Urothelium cell line (cell line): ENCODE measurements around the gene PSMB8.
"Not testable (repeated sequence)": the region's sequence is repeated elsewhere in the genome, so short reads cannot be mapped to it uniquely, and the experiment has no call there.

Source experiments
- DNase-seq: peaks from one replicate; pipeline ENCODE4 v3.0.0; 2011; ENCODE audit warnings: low spot score, mixed read lengths
- FAIRE-seq: peaks from 2 replicates; lab custom pipeline; 2011; peaks lifted over from hg19 to GRCh38; lab: Jason Lieb, UNC

The PSMB8 gene

DNA sequence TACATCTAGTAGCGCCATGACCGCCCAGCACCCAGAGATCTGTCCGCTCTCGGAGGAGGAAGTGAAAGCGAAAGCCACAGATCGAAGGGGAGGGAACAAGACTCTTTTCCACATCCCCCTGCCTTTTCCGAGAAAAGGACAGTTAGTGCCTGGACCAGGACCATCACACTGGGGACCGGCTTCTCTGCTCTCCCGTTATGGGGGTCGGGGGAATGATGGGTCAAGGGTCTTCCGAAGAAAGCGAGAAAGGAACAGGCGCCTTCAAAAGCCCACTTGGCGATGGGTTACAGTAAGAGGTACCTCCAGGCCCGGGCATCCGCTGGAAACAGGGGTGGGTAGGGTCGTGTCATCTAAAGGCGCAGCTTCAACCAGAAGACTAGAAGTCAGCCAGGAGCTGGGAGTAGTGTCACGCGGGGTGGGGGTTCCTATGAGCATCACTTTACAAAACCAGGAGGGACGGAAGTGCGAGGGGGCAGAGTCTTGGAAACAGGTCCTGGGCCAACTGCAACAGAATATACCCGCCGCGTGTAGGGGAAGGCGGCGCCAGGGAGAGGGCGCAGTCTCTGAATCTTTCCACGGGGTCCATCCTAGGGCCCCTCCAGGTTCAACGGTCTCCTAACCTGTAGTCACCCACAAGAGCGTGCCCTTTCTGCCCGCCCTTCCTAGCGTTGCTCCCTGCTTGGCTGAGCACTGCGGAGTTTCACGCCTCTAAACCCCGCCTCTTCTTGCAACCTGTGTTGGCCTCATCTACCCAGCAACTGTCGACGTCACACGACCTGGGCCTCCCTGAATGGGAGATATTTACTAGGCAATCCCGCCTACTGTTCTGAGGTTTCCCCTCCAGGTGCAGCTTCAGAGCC lies at the start of gene PSMB8:
TSS of gene PSMB8 (minus strand) at position 69 of the 860 bp plus-strand sequence. CDS start at position 18, 51 bp downstream.
- DNase-seq (peak; percentile 95), FAIRE-seq (peak; percentile 69)

DNA sequence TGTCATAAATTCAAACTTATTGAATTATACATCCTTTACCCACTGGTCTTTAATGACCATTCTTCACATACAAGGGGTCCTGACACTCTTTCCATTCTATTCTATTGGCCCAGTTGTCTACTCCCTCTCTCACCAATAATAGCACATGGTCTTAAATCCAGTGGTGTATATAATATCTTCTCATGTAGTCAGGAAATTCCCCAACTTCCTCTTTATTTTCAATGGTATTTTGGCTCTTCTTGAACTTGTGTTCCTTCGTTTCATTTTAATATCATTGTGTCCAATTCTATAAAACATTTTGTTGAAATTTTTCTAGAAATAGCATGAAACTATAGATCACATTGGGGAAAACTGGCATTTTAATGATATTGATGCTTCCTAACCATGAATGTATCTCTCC lies 47.0 kb upstream of the PSMB8 start:
- FAIRE-seq (no peak), DNase-seq (no peak)

DNA sequence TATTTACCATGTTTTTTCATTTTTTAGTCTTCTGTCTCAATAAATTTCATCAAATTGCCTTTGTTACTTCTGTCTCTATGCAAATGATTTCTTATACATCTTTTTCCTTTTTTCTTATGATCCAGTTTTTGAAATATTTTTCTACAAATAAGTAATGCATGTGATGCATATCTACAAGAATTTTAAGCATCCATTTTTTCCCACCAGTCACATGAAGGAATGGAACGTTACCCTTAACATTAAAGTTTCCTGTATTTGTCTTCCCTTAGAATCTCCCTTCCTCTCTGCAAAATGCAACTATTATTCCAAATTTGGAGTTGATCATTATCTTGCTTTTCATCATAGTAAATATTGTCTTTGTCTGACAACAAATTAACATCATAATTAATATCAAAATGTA lies 45.7 kb upstream of the PSMB8 start:
- FAIRE-seq = no peak
- DNase-seq = no peak

DNA sequence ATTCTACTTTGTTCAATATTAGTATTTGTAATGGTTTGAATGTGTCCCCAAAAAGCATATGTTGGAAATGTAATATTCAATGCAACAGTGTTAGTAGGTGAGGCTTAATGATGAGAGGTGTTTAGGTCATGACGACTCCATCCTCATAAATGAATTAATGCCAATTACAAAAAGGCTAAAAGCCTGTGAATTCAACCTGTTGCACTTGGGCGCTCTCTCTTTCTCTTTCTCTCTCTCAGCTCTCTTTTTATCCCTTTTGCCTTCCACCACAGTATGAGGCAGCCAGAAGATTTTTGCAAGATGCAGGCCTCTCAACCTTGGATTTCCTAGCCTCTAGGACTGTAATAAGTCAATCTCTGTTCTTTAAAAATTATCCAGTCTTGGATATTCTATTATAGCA lies 44.7 kb upstream of the PSMB8 start:
- no peak for FAIRE-seq
- DNase-seq = no peak

DNA sequence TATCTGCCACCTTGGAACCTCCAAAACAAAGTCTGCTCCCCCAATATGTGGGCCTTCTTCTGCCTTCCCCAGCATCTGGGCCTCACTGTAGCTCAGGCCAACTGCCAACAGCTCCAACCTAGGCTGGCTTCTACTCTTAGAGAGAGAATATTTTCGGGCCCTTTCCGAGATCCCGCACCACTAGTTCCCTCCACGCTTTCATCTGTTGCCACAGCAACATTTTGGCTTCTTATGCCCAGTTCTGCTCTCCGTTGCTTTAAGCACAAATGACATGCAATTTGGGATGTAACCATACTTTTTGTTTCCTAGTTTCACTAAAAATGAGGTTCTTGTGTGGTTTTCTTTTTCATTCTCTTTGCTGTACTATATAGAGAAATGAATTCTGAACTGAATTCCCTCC lies 43.8 kb upstream of the PSMB8 start:
- DNase-seq (no peak), FAIRE-seq (no peak)

DNA sequence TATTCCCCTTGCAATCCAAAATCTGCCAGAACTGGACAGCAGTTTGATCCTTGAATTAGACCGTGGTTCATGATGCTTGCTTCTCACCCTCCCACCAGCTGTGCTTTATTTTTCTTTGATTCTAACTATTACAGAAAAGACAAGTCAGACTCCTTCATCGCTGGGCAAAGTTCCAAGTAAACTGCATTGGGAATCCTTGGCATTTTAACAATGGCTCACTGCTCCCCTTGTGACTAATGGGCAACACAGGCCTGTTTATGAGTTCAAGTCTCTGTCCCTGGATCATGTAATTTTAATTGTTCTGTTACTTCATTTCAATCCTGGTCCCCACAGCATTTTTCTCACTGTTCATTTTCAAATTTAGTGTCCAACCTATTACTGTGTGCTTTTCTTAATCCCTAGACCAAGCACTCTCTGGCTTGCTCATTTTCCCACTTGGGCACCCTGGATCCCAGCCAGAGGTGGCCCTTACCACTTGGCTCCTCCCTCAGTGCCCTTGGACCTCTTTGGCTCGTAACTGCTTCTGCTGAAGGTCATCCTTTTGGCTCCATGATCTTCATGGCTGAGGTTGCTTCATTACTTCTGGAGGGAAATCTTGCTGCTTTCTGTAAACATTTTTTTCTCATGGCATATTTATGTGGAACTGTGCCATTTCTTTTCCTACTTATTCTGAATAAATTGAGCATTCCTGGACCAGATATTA lies 43.0 kb upstream of the PSMB8 start:
- no peak for FAIRE-seq
- peak; percentile 45 for DNase-seq

DNA sequence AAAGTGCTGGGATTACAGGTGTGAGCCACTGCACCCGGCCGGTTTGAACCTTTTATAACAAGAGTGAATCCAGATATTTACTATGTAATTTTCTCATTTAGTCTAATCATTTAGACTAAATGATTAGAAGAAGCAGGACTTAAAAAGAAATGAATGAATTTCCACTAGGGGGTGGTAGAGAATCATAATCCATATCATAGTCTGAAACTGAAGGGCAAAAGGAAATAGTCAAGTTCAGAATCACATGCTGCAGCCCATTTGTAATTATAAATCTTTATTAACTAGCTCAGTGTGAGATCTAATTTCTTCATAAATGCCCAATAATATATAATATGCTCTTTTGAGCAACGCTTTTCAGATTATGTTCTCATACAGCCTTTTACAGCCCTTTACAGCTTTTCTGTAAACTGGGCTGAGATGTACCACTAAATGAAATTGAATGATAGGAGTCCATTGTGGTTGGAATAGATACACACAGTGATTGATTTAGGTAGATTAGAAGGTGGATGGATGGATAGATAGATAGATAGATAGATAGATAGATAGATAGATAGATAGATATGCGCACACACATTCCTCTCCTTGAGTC lies 41.9 kb upstream of the PSMB8 start:
- no peak for FAIRE-seq

DNA sequence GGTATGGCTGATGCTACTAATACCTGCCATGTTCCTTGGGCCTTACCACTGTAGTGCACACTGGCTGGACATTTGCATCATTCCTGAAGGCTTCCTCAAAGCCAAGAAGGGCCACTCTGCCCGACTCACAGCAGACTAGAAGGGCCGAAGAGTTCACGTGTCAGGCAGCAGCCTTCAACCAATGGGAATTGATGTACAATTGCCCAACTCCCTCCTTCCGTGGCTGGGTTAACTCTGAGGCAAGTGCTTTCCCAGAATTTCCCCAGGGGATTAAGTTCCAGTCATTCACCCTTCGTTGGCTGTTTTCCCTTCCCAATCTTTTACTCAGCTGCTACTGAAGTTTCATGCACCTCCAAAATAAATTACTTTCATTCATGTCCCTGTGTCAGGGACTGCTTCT lies 39.9 kb upstream of the PSMB8 start:
- DNase-seq (no peak), FAIRE-seq (no peak)

More for the DNA sequence above, 41.9 kb upstream of the PSMB8 start:
- DNase-seq = peak; percentile 34

DNA sequence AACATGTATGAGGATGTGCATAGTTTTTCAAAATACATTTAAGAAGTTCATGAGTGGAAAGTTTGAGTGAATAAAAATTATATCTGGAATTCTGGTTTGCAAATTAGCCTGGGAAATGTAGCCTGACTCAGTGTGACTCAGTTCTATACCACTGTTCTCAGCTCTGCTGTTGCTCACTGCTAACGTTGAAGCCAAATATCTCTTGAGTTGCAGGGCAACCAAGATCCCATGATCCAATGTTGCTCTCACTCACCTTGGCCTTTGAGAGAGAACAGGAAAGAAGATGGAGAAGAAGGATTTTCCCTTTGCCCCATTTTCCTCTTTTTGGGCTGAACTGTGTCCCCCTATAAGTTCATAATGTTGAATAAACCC lies 39.0 kb upstream of the PSMB8 start:
- FAIRE-seq = no peak
- no peak for DNase-seq

DNA sequence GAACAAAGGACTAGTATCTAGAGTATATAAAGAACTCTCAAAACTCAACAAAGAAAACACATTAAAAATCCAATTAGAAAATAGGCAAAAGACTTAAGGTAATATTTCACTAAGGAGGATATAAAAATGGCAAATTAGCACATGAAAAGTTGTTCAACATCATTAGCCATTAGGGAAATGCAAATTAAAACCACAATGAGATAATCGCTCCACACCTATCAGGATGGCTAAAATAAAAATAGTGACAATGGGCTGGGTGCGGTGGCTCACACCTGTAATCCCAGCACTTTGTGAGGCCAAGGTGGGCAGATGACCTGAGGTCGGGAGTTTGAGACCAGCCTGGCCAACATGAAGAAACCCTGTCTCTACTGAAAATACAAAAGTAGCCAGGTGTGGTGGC lies 37.1 kb upstream of the PSMB8 start:
- not testable (repeated sequence) for DNase-seq, FAIRE-seq

DNA sequence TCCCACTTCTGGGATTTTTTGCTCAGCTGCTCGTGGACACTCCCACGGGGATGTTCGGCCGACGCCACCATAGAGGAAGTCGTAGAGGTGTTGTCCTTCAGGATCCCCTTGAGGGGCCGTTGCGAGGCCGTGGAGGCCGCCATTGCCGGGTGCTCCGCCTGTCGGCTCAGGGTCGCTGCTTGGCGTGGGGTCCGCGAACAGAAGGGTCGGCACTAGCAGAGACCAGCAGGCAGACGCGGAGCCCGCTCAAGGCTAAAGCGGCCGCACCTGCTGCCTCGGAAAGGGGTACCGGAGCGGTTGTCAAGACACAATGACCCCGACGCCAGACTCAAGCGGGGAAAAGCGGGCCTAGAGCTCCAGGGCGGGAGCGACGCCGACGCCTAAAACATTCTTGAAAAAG lies 35.8 kb upstream of the PSMB8 start:
- FAIRE-seq (no peak), DNase-seq (no peak)

DNA sequence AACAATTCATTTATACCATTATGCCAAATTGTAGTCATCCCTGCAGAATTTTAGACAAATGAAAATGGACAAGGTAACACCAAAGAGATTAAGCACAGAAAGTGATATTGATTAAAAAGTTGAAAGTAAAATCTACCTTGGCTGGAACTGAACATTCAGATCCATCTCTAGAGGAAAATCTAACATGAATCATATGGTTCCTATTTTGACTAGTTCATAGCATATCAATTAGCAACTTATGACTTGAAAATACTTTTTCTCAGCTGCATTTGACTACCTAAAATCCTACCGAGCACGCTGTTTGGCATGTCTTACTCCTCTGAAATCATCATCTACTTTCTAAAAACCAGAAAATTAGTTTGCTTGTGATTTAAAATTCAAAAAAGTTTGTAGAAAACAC lies 32.8 kb upstream of the PSMB8 start:
- DNase-seq = no peak
- FAIRE-seq = no peak

DNA sequence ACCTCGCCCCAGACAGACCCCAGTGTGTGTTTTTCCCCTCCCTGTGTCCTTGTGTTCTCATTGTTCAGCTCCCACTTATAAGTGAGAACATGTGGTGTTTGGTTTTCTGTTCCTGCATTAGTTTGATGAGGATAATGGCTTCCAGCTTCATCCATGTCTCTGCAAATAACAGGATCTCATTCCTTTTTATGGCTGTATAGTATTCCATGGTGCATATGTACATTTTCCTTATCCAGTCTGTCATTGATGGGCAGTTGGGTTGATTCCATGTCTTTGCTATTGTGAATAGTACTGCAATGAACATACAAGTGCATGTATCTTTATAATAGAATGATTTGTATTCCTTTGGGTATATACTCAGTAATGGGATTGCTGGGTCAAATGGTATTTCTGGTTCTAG lies 30.1 kb upstream of the PSMB8 start:
- not testable (repeated sequence) for DNase-seq, FAIRE-seq

DNA sequence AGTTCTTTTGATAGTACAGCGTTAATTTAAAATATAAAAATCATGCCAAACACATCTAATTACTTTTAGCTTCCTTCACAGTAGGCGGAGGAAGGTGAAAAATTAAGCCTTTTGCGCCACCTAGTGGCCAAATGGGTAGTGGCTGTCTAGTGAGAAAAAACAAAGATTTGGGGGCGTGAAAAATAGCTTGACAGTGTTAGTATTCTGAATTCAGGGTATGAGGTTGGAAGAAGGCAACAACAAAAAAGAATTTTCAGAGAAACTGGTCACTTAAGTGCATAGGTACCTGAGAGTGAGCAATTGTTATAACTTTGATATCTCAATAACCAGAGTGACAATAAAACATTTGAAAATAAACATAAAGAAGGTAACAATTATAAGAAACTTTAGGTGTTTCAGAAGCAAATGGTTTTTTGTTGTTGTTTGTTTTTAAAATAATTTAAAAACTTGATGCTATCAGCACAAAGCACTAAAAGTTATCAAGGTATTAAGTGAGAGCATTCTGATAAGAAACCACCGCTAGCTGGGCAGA lies 24.5 kb upstream of the PSMB8 start:
- peak; percentile 46 for FAIRE-seq
- DNase-seq = peak; percentile 39

DNA sequence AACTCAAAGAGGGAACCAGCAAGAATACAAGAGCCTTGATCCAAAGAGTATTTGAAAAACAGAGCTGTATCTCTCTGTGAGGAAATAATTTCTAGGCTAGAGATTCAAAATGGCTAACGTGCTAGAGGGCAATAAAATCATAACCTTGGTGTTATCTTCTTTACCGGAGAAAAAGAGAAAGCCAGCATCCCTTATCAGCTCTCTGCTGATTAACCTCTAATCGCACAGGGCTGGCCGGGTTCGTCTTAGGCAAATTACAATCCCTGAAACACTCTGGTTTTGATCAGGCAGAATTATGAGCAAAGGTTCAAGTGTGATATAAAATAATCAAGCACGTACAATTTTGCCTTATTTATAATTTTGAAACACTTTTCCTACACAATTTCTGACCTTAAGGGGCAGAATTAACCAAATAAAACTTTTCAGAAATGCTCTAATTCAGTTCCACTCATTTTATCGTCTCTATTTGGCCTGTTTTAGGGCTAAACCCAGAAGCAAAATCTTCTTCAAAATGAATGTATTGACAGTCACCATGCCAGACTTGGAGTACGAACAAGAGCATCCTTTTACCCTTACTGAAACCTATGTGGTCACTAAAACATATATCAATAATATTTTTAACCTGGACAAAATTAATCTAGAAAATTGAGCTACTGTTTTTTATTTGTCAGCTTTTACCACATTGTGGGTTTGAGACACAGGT lies 23.9 kb upstream of the PSMB8 start:
- FAIRE-seq (no peak), DNase-seq (no peak)

DNA sequence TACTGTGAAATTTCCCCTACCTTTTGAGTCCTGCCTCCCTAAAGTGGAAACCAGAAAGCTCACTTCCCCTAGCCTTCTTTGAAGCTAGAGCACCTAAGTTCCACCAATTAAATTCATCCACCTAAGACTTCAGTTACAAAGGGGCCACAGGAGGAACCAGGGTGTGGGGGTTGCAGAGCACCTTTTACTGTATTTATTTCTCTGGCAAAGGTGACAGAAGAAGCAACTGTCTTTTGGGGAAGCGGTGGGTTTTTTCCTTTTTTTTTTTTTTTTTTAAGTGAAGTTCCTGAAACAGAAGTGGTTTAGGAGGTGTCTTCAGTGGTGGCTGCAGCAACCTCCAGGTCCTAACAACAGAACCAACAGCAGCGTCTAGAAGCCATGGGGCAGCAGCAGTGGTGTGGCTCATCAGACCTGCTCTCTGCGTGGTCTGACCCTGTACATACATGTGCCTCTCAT lies 23.2 kb upstream of the PSMB8 start:
- no peak for DNase-seq
- FAIRE-seq = no peak

DNA sequence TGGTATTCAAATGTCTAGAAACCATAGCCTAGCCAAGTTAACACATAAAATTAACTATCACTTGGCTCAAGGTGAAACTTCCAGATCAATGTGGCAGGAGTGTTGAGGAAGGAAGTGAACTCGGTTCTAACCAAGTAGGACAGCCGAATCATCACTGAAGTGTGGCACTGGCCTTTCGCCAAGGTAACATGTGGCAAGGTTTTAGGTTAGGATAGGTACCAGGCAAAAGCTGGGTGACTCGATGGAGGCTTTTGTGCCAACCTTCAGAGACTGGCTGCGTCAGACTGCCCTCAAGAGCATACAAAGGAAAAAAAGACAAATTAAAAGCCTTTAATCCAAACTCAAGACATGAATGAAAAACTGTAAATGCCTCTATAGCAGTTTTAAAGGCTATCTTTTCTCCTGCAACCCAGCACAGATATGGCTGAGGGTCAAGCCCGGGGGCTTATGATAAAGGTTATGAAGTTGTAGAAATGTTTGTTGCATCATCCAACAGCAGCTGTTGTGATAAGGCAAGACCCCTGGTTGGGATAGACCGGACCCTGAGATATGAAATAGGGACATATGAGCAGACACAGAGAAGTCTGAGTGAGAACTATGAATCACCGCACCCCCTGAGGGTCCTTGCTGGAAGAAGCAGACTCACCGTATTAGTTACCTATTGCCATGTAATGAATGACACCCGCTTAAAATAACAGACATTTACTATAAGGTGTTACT lies 22.0 kb upstream of the PSMB8 start:
- DNase-seq (no peak), FAIRE-seq (no peak)

DNA sequence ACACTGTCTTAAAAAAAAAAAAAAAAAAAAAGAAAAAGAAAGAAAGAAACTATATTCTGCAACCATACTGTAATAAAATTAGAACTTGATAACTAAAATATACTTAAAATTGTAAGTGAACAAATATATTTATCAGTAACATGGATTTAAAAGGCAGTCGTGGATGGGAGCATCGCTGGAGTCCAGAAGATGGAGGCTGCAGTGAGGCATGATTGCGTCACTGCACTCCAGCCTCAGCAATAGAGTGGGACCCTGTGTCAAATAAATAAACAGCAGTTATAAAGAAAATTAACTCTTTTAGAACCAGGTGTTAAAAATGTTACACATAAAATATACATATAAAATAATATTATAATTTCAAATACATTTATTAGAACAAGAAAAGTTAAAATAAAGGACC lies 18.9 kb upstream of the PSMB8 start:
- DNase-seq (no peak), FAIRE-seq (no peak)

DNA sequence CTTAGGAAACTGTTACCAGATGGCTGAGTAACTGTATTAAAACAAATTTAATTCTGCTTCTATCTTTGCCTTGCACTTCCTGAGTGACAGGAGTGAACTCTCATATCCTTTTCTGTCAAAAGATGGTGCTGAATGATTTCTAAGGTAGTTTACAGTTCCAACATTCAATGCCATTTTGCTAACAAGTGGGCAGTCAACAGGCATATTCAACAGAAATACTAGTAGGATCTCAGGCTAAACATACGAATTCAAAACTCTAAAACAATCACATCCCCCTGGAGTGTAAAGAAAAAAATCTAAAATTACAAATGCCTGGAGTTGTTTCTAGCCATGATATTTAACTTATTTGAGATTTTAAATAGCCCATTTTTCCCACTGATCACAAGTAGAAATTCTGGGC lies 16.8 kb upstream of the PSMB8 start:
- DNase-seq (no peak), FAIRE-seq (no peak)

DNA sequence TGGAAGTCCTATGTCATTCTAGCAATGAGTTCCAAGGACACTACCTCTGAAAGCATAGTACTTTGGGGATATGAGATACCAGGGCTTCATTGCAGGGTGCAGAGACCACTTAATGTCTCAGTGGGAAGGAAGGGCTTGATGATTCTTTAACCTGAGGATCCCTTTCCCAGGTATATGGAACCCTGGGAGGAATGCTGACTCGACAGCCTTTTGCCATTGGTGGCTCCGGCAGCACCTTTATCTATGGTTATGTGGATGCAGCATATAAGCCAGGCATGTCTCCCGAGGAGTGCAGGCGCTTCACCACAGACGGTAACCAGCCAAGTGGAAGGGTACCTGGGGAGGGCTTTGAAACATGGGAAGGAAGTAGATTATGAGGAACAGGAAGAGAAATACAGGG lies 14.3 kb upstream of the PSMB8 start:
- FAIRE-seq (no peak), DNase-seq (no peak)
